ENCODE results near the gene SLC46A1.

GRCh38 chr17:28421787-28422305, 15.8 kb upstream of the SLC46A1 start:
- TF ChIP-seq CTCF (IDR thresholded peaks at IDR 0.05) (no peak), EP300 (IDR thresholded peaks at IDR 0.05) (no peak)

All from esophagus muscularis mucosa (tissue), 3 donors.